Small intestine (tissue), 16 donors: ENCODE data around the gene KCNK4. TPM values are rescaled to one million over a fixed set of nuclear protein-coding genes. Genes with fewer than 3 reads are reported as not detected.
A peak's percentile ranks its signal among the peaks of the same experiment; 100 is the strongest.

Source experiments
- DNase-seq, 2 donors: peaks; one replicate each; pipeline versions ENCODE4 v3.0.0 to v3.0.0-alpha.2; 2013
- FAIRE-seq: peaks from 2 replicates; lab custom pipeline; 2012; peaks lifted over from hg19 to GRCh38; lab: Jason Lieb, UNC
- H3K27ac ChIP-seq, 3 donors: one replicate each; pipeline ENCODE4 v1.5.1; 2013; ENCODE audit warnings: low read length in 2 of 3, mild to moderate bottlenecking in 2 of 3, control low read depth in 1 of 3, inconsistent platforms in 1 of 3, low read depth in 1 of 3, moderate library complexity in 1 of 3
- H3K27me3 ChIP-seq, 3 donors: one replicate each; pipeline ENCODE4 v1.6.1; 2013; ENCODE audit warnings: low read length in 3 of 3, inconsistent platforms in 1 of 3; ENCODE audit not compliant: control insufficient read depth in 3 of 3, insufficient read depth in 3 of 3
- H3K36me3 ChIP-seq, 3 donors: one replicate each; pipeline ENCODE4 v1.6.1; 2013; ENCODE audit warnings: low read length in 3 of 3, inconsistent platforms in 1 of 3, low read depth in 1 of 3, mild to moderate bottlenecking in 1 of 3, moderate library complexity in 1 of 3; ENCODE audit not compliant: control insufficient read depth in 3 of 3, insufficient read depth in 2 of 3
- H3K4me1 ChIP-seq, 3 donors: one replicate each; pipeline ENCODE4 v1.6.1; 2013; ENCODE audit warnings: low read length in 2 of 3, inconsistent platforms in 1 of 3, low read depth in 1 of 3, mild to moderate bottlenecking in 1 of 3, moderate library complexity in 1 of 3; ENCODE audit not compliant: control insufficient read depth in 3 of 3, insufficient read depth in 2 of 3
- H3K4me3 ChIP-seq, 3 donors: one replicate each; pipeline ENCODE4 v1.5.1; 2013; ENCODE audit warnings: low read length in 3 of 3, control low read depth in 1 of 3, inconsistent platforms in 1 of 3, low read depth in 1 of 3, mild to moderate bottlenecking in 1 of 3, moderate library complexity in 1 of 3
- H3K9me3 ChIP-seq, 2 donors: one replicate each; pipeline ENCODE4 v1.6.1; 2013; ENCODE audit warnings: low read depth in 1 of 2, low read length in 1 of 2; ENCODE audit not compliant: control insufficient read depth in 2 of 2, insufficient read depth in 1 of 2
- WGBS, 3 donors: extraction: QIAGEN DNeasy Blood & Tissue Kit; methylation state at CpG; one replicate each; pipeline ENCODE4 v1.1.7; 2013; 5-methylcytosine and 5-hydroxymethylcytosine counted together
- long read RNA-seq, 10 donors: transcript quantifications; one replicate each; lab custom pipeline, GENCODE V29; 2026
- polyA plus RNA-seq, 4 donors: library from polyadenylated mRNA; stranded (reverse) in 3 of 4; unstranded in 1 of 4; fragments of 200-250 nt in 3 of 4; fragments of 120-200 nt in 1 of 4; gene quantifications; one replicate each; pipeline versions ENCODE4 v1.2.1 to v1.2.3, GENCODE V29; 2013
- donor health status: healthy with polysubstance abuse.
- donor health status: control.
- donor health status: control.
- donor health status: Bipolar disorder and iron deficiency.
- donor health status: healthy.

Gene KCNK4
- polyA plus RNA-seq: not detected
- long read RNA-seq, donor 1: 0 reads
- long read RNA-seq, donor 2: 0 reads
- long read RNA-seq, donor 3, partial matches to known transcripts: 0 of 1 reads
- long read RNA-seq, donor 3, other reads (novel, unspliced or antisense): 0 of 1 reads
- long read RNA-seq, donor 4: 0 reads
- long read RNA-seq, donor 5: 0 reads
- long read RNA-seq, donor 6: 0 reads
- long read RNA-seq, donor 7: 0 reads
- long read RNA-seq, donor 8: 0 reads
- long read RNA-seq, donor 9: 0 reads
- long read RNA-seq, donor 10: 0 reads

DNA sequence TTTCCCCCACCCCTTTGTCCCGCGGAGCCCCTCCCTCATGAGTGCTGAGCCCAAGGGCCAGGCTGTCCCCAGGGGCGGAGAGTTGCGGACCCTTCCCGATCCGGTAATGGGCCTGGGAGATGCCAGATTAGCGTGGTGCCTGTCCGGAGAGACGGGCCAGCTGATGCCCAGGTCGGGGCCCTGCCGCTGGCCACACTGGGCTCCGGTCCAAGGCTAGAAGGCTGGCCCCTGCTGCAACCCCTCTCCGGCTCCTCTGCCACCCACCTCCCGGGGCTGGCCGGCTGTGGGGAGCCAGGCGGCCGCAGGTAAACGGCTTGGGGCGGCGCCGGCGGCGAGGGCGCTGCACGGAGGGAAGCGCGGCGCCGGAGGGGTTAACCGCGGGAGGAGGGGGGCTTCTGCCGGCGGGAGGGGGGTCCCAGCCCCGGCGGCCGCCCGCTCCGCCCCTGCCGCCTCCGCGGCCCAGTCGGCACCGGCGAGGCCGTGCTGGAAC, at the start of gene KCNK4:
TSS of gene KCNK4 (plus strand) at position 41 of the 490 bp plus-strand sequence. CDS start 1,717 bp downstream, outside the sequence.
- FAIRE-seq: no peak
- DNase-seq: no peak
- peaks cover 12 to 58% (median 18%) of the 10 kb centered on the region in 3 donors for H3K27me3 ChIP-seq
- H3K9me3 ChIP-seq: no peaks in the 10 kb centered on the region
- peaks cover 0 to 5% (median 0%) of the 10 kb centered on the region in 3 donors for H3K4me1 ChIP-seq
- 2 to 10% (median 3%) methylated on average over 31 to 45 of the region's 45 CpGs for WGBS, 3 donors
- peaks cover 0 to 16% (median 0%) of the 10 kb centered on the region in 3 donors for H3K36me3 ChIP-seq
- H3K4me3 ChIP-seq: peak within 1 kb of the TSS in 1 of 3 donors; percentile 40
- H3K27ac ChIP-seq: no peak within 1 kb of the TSS

- H3K9me3 ChIP-seq: no peaks in the 10 kb centered on the region
- DNase-seq: peak; percentile 68 to 82
- FAIRE-seq: no peak
- peaks cover 0 to 67% (median 5%) of the 10 kb centered on the region in 3 donors for H3K36me3 ChIP-seq
- H3K27ac ChIP-seq: peak overlapping the region; percentile 91 to 99 (median 99)
- peak overlapping the region; percentile 68 to 97 (median 74) for H3K4me3 ChIP-seq
- H3K4me1 ChIP-seq: peaks cover 0 to 49% (median 0%) of the 10 kb centered on the region in 3 donors
- WGBS, 3 donors: 0 to 1% (median 0%) methylated on average over 45 to 63 of the region's 63 CpGs
- no peaks in the 10 kb centered on the region for H3K27me3 ChIP-seq
These were observed 49.4 kb upstream of the KCNK4 start for GRCh38 chr11:64241491-64242374.

GRCh38 chr11:64243236-64243854, 47.8 kb upstream of the KCNK4 start:
- Histone ChIP-seq H3K27me3 (no peaks in the 10 kb centered on the region), H3K36me3 (peaks cover 0 to 51% (median 5%) of the 10 kb centered on the region in 3 donors), H3K9me3 (no peaks in the 10 kb centered on the region), H3K27ac (peak overlapping the region in 2 of 3 donors; percentile 6 to 33), H3K4me3 (no peak overlapping the region), H3K4me1 (peaks cover 0 to 45% (median 0%) of the 10 kb centered on the region in 3 donors)
- 73 to 80% (median 80%) methylated on average over 6 to 8 of the region's 8 CpGs for WGBS, 3 donors
- FAIRE-seq (no peak), DNase-seq (no peak)

DNA sequence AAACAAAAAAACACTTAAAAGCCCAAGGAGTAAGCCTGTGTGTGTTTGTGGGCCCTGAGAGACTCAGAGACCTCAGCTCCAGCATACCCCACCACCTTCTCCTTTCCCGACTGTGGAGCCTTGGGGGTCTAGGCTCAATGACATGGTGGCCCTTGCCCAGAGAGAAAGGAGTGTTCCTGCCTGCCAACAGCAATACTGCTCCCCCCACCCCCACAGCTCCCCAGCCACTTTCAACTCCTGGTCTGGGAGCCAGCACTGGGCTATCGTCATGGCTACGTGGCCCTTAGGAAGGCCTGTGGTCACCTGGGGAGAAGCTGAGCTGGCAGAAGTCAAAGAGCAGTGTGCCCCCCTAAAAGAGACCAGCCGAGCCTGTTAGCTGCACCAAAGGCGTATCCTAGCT, 47.0 kb upstream of the KCNK4 start:
- Histone ChIP-seq H3K36me3 (peaks cover 0 to 44% (median 5%) of the 10 kb centered on the region in 3 donors), H3K9me3 (no peaks in the 10 kb centered on the region), H3K4me1 (peaks cover 0 to 51% (median 0%) of the 10 kb centered on the region in 3 donors), H3K4me3 (no peak overlapping the region), H3K27me3 (no peaks in the 10 kb centered on the region), H3K27ac (peak overlapping the region in 2 of 3 donors; percentile 15 to 20)
- WGBS, 3 donors: 51 to 64% (median 61%) methylated on average over 5 of the region's 5 CpGs
- FAIRE-seq: no peak
- no peak for DNase-seq

DNA sequence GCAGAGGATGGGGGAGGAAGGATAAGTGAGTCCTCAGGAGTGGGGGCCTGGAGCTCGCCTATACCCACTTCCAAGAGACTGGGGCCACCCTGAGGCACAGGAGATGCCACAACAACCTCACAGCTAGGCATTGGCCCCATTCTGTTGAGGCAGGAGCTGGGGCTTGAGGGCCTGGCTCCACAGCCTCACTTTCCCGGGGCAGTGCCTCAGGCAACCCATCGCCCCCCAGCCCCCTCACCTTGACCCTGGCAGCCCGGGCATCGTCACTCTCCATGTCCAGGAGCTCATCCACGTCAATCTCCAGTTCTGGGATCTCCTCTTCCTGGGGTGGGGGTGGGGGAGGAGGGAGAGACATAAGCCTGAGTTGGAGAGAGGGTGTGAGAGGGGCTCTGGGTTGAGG, 46.1 kb upstream of the KCNK4 start:
- H3K4me1 ChIP-seq: peaks cover 0 to 52% (median 0%) of the 10 kb centered on the region in 3 donors
- WGBS, 3 donors: 10 to 29% (median 28%) methylated on average over 6 of the region's 6 CpGs
- H3K27ac ChIP-seq: peak overlapping the region; percentile 90 to 97 (median 94)
- H3K9me3 ChIP-seq: no peaks in the 10 kb centered on the region
- peaks cover 0 to 38% (median 5%) of the 10 kb centered on the region in 3 donors for H3K36me3 ChIP-seq
- no peak for DNase-seq
- peak overlapping the region in 2 of 3 donors; percentile 71 to 97 for H3K4me3 ChIP-seq
- FAIRE-seq: no peak
- no peaks in the 10 kb centered on the region for H3K27me3 ChIP-seq

- 0 to 4% (median 2%) methylated on average over 6 of the region's 6 CpGs for WGBS, 3 donors
- DNase-seq: no peak
- H3K4me3 ChIP-seq: peak overlapping the region; percentile 68 to 97 (median 71)
- no peaks in the 10 kb centered on the region for H3K9me3 ChIP-seq
- peaks cover 0 to 52% (median 0%) of the 10 kb centered on the region in 3 donors for H3K4me1 ChIP-seq
- H3K36me3 ChIP-seq: peaks cover 0 to 40% (median 5%) of the 10 kb centered on the region in 3 donors
- FAIRE-seq: no peak
- H3K27ac ChIP-seq: peak overlapping the region; percentile 90 to 97 (median 94)
- no peaks in the 10 kb centered on the region for H3K27me3 ChIP-seq
These were observed 45.7 kb upstream of the KCNK4 start for GRCh38 chr11:64245401-64245796.

DNA sequence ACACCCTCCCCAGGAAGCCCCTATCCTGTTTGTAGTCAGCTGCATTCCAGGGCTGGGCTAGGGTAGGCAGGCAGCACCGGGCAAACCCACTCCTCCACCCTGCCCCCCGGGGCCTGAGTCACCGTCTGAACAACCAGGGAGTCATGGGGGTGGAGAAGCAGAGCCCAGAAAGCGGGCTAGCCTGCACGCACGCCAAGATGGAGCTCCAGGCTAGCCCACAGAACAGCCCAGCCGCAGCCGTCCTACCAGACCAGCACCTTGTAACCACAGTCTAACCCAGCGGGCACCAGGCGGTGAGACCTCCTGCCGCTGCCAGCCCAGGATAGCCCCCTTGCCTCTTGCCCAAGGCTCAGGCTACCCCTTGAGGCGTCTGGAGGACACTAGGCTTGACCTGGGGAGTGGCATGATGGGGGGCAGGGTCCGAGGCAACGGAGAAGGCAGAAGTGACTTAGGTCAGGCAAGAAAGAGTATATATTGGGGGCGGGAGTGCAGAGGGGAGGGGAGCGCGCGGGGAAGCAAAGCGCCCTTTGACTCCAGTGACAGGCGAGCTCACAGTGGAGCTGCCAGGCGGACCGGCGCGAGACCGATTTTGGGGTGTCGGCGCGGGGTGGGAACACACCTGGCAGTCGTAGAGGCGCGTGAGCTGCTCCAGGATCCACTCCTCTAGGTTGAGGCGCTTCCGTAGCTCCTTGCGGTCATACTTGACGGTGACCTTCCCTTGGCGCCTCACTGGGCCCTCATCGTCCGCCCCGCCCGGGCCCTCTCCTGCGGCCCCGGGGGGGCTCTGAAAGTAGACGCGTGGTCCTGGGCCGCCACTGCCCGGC, 45.1 kb upstream of the KCNK4 start:
- FAIRE-seq (no peak), DNase-seq (peak; percentile 80 to 82)
- Histone ChIP-seq H3K36me3 (peaks cover 0 to 40% (median 5%) of the 10 kb centered on the region in 3 donors), H3K27me3 (no peaks in the 10 kb centered on the region), H3K4me1 (peaks cover 0 to 56% (median 3%) of the 10 kb centered on the region in 3 donors), H3K9me3 (no peaks in the 10 kb centered on the region), H3K27ac (peak overlapping the region; percentile 90 to 97 (median 94)), H3K4me3 (peak overlapping the region; percentile 68 to 97 (median 71))
- WGBS, 3 donors: 0 to 1% (median 1%) methylated on average over 26 to 46 of the region's 46 CpGs
